GOT3 (cell line): ENCODE data around the gene FTO.

Experiments
- DNase-seq: peaks from one replicate; lab custom pipeline; 2025; ENCODE audit warnings: mixed read lengths; lab: John Stamatoyannopoulos, UW

The FTO gene

GRCh38 chr16:53966821-53967571 is 263.0 kb downstream of the FTO start:
- DNase-seq: no peak

GRCh38 chr16:53967572-53967971 is 263.6 kb downstream of the FTO start:
- DNase-seq: no peak

- DNase-seq: no peak
Measured at GRCh38 chr16:53968454-53968853, 264.5 kb downstream of the FTO start.

- no peak for DNase-seq
Measured at GRCh38 chr16:53968896-53969295, 264.9 kb downstream of the FTO start.

- DNase-seq: no peak
Measured at GRCh38 chr16:53971616-53972015, 267.7 kb downstream of the FTO start.

GRCh38 chr16:53973021-53973420 is 269.1 kb downstream of the FTO start:
- no peak for DNase-seq

- no peak for DNase-seq
Measured at GRCh38 chr16:53974484-53975080, 270.6 kb downstream of the FTO start.

GRCh38 chr16:53980675-53981074 is 276.7 kb downstream of the FTO start:
- DNase-seq: no peak

GRCh38 chr16:53982631-53983042 is 278.7 kb downstream of the FTO start:
- DNase-seq: no peak

GRCh38 chr16:53984936-53985335 is 281.0 kb downstream of the FTO start:
- no peak for DNase-seq

- no peak for DNase-seq
Measured at GRCh38 chr16:53985861-53986260, 281.9 kb downstream of the FTO start.

- DNase-seq: no peak
Measured at GRCh38 chr16:53986793-53987192, 282.8 kb downstream of the FTO start.

GRCh38 chr16:53988136-53988535 is 284.2 kb downstream of the FTO start:
- DNase-seq: no peak

GRCh38 chr16:53989597-53989996 is 285.6 kb downstream of the FTO start:
- DNase-seq: no peak

- DNase-seq: no peak
Measured at GRCh38 chr16:53991754-53992378, 287.9 kb downstream of the FTO start.

GRCh38 chr16:53995378-53995777 is 291.4 kb downstream of the FTO start:
- DNase-seq: no peak

GRCh38 chr16:53996961-53997360 is 293.0 kb downstream of the FTO start:
- DNase-seq: no peak

GRCh38 chr16:53998024-53998810 is 294.3 kb downstream of the FTO start:
- DNase-seq: no peak

GRCh38 chr16:53998966-53999522 is 295.1 kb downstream of the FTO start:
- DNase-seq: no peak

- no peak for DNase-seq
Measured at GRCh38 chr16:53999841-54000240, 295.9 kb downstream of the FTO start.

GRCh38 chr16:54000361-54000760 is 296.4 kb downstream of the FTO start:
- no peak for DNase-seq

GRCh38 chr16:54006693-54007092 is 302.7 kb downstream of the FTO start:
- DNase-seq: no peak
